GM19023 (cell line): Measurements from ENCODE around the gene PAF1.
"Not testable (repeated sequence)": the region's sequence is repeated elsewhere in the genome, so short reads cannot be mapped to it uniquely, and the experiment has no call there.

Experiments
- ATAC-seq: cut with Tn5 transposase; IDR thresholded peaks from one replicate; pipeline ENCODE4 v1.9.1; 2021; ENCODE audit warnings: mild to moderate bottlenecking, moderate library complexity; ENCODE audit not compliant: unreplicated experiment

Gene PAF1

GRCh38 chr19:39356647-39357046, 34.3 kb downstream of the PAF1 start:
- no peak for ATAC-seq

DNA sequence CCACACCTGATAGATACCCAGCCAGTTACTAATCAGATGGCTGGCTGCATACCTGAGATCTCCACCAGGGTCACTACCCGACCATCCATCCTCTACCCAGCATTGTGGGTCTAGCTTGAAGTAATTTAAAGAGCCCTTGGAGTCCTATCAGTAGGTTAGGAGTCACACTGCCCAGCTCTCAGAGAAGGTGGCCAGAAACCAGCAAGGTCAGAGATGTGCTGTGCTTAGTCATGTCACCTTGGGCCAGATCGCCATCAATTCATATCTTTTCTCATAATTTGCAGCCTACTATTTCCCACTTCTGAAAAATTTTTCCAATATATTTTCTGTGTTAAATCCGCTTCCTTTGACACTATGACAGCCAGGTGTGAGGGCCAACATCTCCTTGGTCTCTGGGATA, 34.8 kb downstream of the PAF1 start:
- no peak for ATAC-seq

- no peak for ATAC-seq
These were observed 35.7 kb downstream of the PAF1 start for GRCh38 chr19:39355253-39355652.

DNA sequence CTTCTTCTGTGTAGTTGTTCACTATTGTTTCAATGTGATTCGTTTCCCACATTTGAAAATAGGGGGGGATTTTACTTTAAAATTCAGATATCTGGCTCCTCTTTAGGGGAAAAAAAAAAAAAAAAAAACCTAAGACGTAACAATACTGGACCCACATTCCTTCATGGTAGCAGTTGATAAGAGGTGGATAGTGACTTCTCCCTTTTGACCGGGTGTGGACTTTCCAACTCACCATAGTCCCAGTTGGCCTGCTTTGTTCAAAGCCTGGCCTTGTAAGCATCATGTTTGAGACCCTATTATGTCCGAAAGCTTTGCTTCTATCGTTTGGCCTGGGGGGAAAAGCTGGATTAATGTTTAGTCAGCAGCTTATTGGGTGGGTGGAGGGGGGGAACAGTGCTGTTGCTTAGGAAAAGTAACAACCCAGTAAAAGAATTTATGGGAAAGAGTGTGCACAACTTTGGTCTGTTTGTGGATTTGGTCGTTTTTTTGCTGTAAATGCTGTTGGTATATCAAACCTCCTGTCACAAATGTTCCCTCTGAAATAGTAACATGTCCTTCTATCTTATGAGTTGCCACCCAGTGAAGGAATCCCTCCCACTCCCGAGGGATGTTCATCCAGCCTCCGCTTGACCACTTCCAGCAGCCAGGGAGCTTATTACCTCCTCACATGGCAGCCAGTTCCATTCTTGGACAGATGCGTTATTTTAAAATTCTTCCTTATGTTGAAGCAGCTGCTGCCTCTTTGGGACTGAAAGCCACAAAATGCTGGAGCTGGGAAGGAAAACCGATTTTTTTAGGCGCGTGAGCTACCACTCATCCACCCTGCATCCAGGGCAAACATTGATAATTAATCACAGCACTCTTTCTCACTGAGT, 38.3 kb downstream of the PAF1 start:
- ATAC-seq = no peak

DNA sequence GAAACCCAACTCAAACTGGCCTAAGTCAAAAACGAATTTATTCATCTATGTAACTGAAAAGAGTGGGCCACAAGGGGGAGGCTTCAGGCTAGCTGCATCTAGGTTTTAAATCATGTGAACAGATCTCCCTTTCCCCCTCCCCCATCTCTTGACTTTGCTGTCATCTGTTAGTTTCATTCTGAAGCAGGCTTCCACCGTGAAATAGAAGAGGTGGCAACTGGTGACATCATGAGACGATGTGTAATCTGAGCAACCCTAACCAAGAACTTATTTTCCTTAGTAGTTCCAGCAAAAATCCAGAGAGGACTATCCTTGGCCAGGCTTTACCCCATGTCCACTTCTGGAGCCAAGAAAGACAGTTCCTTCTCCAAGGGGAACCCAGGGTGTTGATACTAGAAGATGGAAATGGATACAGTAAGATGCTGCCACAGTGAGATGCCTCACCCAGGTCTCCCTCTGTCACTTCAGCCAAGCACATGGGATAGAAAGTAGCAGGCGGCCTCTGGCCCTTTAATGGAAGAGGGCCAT, 39.3 kb downstream of the PAF1 start:
- peak; percentile 66 for ATAC-seq

GRCh38 chr19:39350156-39350555, 40.8 kb downstream of the PAF1 start:
- no peak for ATAC-seq

GRCh38 chr19:39349326-39349725, 41.6 kb downstream of the PAF1 start:
- no peak for ATAC-seq

- ATAC-seq = no peak
These were observed 43.4 kb downstream of the PAF1 start for GRCh38 chr19:39347332-39348164.

- no peak for ATAC-seq
These were observed 45.0 kb downstream of the PAF1 start for GRCh38 chr19:39345956-39346355.

DNA sequence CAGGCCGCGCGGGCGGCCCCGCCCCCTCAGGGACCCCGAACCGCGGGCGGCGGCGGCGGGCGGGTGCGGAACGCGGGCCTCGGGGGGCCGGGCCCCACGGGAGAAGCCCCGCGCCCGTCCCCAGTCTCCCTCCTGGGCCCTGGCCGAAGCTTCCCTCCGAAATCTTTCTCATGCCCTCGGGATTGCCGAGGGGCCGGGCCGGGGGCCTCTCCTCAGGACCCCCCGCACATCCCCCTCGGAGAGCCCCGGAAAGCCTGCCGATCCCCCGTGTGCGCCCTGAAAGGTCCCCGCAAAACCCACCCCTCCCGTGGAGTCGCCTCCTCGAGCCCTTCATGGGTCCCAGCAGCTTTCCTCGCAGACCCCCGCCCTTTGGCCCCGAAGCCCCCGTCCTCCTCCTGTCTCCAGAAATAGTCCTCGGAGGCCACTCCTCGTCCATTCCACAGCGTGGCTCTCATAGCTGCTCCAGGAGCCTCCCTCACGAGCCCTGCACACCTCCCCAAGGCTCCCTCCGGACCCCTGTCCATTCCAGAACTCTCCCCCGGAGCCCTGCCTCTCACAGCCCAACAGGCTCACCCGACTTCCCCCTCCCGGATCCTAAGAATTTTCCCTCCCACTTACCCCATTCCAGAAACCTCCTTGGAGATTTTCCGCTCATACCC, 48.1 kb downstream of the PAF1 start:
- ATAC-seq = peak; percentile 4

GRCh38 chr19:39341719-39342604, 48.9 kb downstream of the PAF1 start, which contains the start of gene SAMD4B:
Gene SAMD4B, plus strand, starts transcription at chr19:39342421. Its CDS starts 14,473 bp downstream, at chr19:39356894.
- peak; percentile 90 for ATAC-seq

GRCh38 chr19:39341129-39341718, 49.7 kb downstream of the PAF1 start:
- ATAC-seq = no peak

- not testable (repeated sequence) for ATAC-seq
These were observed 50.8 kb downstream of the PAF1 start for GRCh38 chr19:39340156-39340555.

GRCh38 chr19:39339674-39340073, 51.2 kb downstream of the PAF1 start:
- no peak for ATAC-seq

DNA sequence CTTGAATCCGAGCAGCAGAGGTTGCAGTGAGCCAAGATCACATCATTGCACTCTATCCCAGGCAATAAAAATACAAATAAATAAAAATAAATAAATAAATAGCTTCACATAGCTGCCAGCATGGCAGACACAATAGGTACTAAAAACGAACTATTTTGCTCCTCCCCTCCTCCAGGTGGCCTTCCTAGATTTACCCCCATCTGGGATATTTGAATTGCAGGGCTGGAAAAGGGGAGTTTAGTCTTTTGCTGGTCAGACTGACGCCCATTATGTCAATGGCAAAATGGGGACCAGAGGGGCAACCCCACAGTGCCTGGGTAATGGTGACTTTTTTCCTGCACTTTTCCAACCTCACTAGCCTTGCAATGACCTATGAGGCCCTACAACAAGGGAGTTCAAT, 54.4 kb downstream of the PAF1 start:
- ATAC-seq = no peak
